Parathyroid adenoma (tissue), 2 donors: ENCODE measurements around the gene OR8S1.
"Not testable (repeated sequence)": the region's sequence is repeated elsewhere in the genome, so short reads cannot be mapped to it uniquely, and the experiment has no call there.

Experiments
- H2AFZ ChIP-seq: fragments of 300-600 bp; sonication (generic); one replicate; pipeline ENCODE4 v1.7.0; 2017; ENCODE audit warnings: antibody characterized with exemption, mild to moderate bottlenecking
- H3K27ac ChIP-seq: fragments of 300-600 bp; sonication (generic); one replicate; pipeline ENCODE4 v1.7.0; 2017
- H3K27me3 ChIP-seq: fragments of 300-600 bp; sonication (generic); one replicate; pipeline ENCODE4 v1.7.0; 2017; ENCODE audit warnings: low read length; ENCODE audit not compliant: control insufficient read depth, insufficient read depth
- H3K36me3 ChIP-seq: fragments of 300-600 bp; sonication (generic); one replicate; pipeline ENCODE4 v1.7.0; 2017; ENCODE audit warnings: low read length; ENCODE audit not compliant: control insufficient read depth, insufficient read depth
- H3K4me1 ChIP-seq: fragments of 300-600 bp; sonication (generic); one replicate; pipeline ENCODE4 v1.7.0; 2017; ENCODE audit warnings: control low read depth
- H3K4me2 ChIP-seq: fragments of 300-600 bp; sonication (generic); one replicate; pipeline ENCODE4 v1.7.0; 2017; ENCODE audit warnings: low read length
- H3K4me3 ChIP-seq: fragments of 300-600 bp; sonication (generic); one replicate; pipeline ENCODE4 v1.7.0; 2017; ENCODE audit warnings: low read depth, low read length
- H3K79me2 ChIP-seq: fragments of 300-600 bp; sonication (generic); one replicate; pipeline ENCODE4 v1.7.0; 2017; ENCODE audit warnings: control low read depth
- H3K9ac ChIP-seq: fragments of 300-600 bp; sonication (generic); one replicate; pipeline ENCODE4 v1.7.0; 2017; ENCODE audit warnings: mild to moderate bottlenecking
- H3K9me3 ChIP-seq: fragments of 300-600 bp; sonication (generic); one replicate; pipeline ENCODE4 v1.7.0; 2017; ENCODE audit warnings: low read length; ENCODE audit not compliant: control insufficient read depth
- CTCF ChIP-seq: fragments of 300-600 bp; sonication (generic); IDR thresholded peaks from one replicate; pipeline ENCODE4 v1.7.0; 2017; ENCODE audit warnings: antibody characterized with exemption, mild to moderate bottlenecking
- donor health status: primary hyperparathyroidism.

OR8S1 gene

GRCh38 chr12:48536602-48537001 is 11.2 kb downstream of the OR8S1 start:
- no peak for TF ChIP-seq CTCF
- H3K4me2 ChIP-seq: no peak overlapping the region

GRCh38 chr12:48542300-48542928 is 17.0 kb downstream of the OR8S1 start:
- H3K4me2 ChIP-seq: no peak overlapping the region
- H3K79me2 ChIP-seq: no peaks in the 10 kb centered on the region
- H3K36me3 ChIP-seq: no peaks in the 10 kb centered on the region
- H3K27me3 ChIP-seq: no peaks in the 10 kb centered on the region
- no peak overlapping the region for H3K9ac ChIP-seq
- H3K9me3 ChIP-seq: no peaks in the 10 kb centered on the region
- TF ChIP-seq CTCF: peak; percentile 36
- no peak overlapping the region for H3K4me3 ChIP-seq
- H3K4me1 ChIP-seq: no peaks in the 10 kb centered on the region
- H2AFZ ChIP-seq: no peak overlapping the region
- no peak overlapping the region for H3K27ac ChIP-seq

More at GRCh38 chr12:48536602-48537001, 11.2 kb downstream of the OR8S1 start:
- Histone ChIP-seq H2AFZ (no peak overlapping the region), H3K36me3 (no peaks in the 10 kb centered on the region), H3K9ac (no peak overlapping the region), H3K4me3 (no peak overlapping the region), H3K4me1 (no peaks in the 10 kb centered on the region), H3K27ac (no peak overlapping the region), H3K79me2 (no peaks in the 10 kb centered on the region), H3K9me3 (no peaks in the 10 kb centered on the region), H3K27me3 (no peaks in the 10 kb centered on the region)

- Histone ChIP-seq H3K4me2 (no peak overlapping the region), H3K4me1 (no peaks in the 10 kb centered on the region), H3K79me2 (no peaks in the 10 kb centered on the region), H3K36me3 (no peaks in the 10 kb centered on the region), H3K9ac (no peak overlapping the region), H3K4me3 (no peak overlapping the region), H3K9me3 (no peaks in the 10 kb centered on the region), H3K27ac (no peak overlapping the region), H3K27me3 (no peaks in the 10 kb centered on the region), H2AFZ (no peak overlapping the region)
- no peak for TF ChIP-seq CTCF
Observed at GRCh38 chr12:48545833-48546469, 20.5 kb downstream of the OR8S1 start.

GRCh38 chr12:48547012-48547411 is 21.6 kb downstream of the OR8S1 start:
- H3K4me2 ChIP-seq, H3K4me1 ChIP-seq, H3K4me3 ChIP-seq, H2AFZ ChIP-seq, H3K27me3 ChIP-seq, H3K36me3 ChIP-seq, H3K27ac ChIP-seq, H3K9me3 ChIP-seq, H3K9ac ChIP-seq, H3K79me2 ChIP-seq: not testable (repeated sequence)

GRCh38 chr12:48551636-48552035 is 26.2 kb downstream of the OR8S1 start:
- not testable (repeated sequence) for H3K4me2 ChIP-seq, H3K4me3 ChIP-seq, H3K36me3 ChIP-seq, H3K27me3 ChIP-seq, H2AFZ ChIP-seq, H3K9me3 ChIP-seq, H3K79me2 ChIP-seq, H3K27ac ChIP-seq, H3K4me1 ChIP-seq, H3K9ac ChIP-seq

GRCh38 chr12:48553666-48554343 is 28.4 kb downstream of the OR8S1 start:
- H3K9me3 ChIP-seq, H3K4me1 ChIP-seq, H3K9ac ChIP-seq, H2AFZ ChIP-seq, H3K36me3 ChIP-seq, H3K4me2 ChIP-seq, H3K27ac ChIP-seq, H3K27me3 ChIP-seq, H3K4me3 ChIP-seq, H3K79me2 ChIP-seq: not testable (repeated sequence)
